ENCODE measurements around the gene CTCFL. TPM values are rescaled to one million over a fixed set of nuclear protein-coding genes. Genes with fewer than 3 reads are reported as not detected.

CTCFL gene
- total RNA-seq, 2 experiments from 2014 or later = 0.63 TPM; not detected in 1

DNA sequence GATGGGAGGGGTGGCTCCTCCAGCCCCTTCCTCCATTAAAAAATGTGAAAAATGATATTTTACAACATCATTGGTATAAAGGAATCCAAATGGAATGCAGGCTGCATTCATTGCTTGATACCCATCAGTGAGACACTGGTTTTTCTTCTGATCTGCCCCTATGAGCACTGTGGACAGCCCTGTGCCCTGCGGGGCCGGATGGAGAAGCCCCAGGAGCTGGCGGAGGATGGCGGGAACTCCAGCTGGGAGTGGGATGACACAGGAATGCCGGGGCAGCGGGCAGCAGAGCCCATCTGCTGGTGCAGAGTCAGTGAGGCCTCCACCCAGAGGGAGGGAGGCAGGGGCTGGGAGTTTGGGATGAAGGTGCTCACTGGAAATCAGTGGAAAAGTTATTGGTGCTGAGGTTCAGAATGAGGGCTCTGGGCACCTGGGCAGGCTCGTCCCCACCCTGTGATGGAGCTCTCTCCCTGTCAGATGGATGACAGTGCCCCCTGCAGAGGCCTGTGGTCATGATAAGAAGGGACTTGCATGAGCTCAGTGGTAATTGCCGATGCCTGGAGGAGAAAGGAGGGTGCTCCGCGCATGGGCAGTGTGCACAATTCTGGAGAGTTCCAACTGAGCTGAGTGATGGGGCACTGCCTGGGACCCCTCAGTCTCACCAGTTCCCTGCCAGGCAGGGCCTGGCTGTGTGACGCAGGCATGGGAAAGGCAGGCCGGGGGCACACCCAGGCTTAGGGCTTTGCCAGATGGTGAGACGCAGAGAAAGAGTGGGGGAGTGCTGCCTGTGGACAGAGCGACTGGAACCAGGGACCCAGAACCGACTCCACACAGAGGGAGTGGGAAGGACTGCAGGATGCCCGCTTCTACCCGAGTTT is 23.2 kb downstream of the CTCFL start:
- no peak overlapping the region for H3K4me3 ChIP-seq (ENCODE audit: low read depth, low read length, poor library complexity, severe bottlenecking)
- POLR2A ChIA-PET = interaction anchor here (1.1 kb wide), 1 partner anchor 9 kb away, joined by 3 read pairs; no protein-coding TSS in a partner anchor
- H3K4me1 ChIP-seq (ENCODE audit: insufficient read depth, low read length, poor library complexity, severe bottlenecking) = peaks cover 24% of the 10 kb centered on the region
- BruUV-seq (replicated peaks) = no TSS peak
- H4K20me1 ChIP-seq (ENCODE audit: insufficient read depth, low read length) = no peaks in the 10 kb centered on the region
- intact Hi-C loops (cut with micrococcal nuclease; ENCODE audit: unreplicated experiment) = loop anchor here (10.0 kb wide), 1 partner anchor 417 kb away; no protein-coding TSS in a partner anchor
- H3K79me2 ChIP-seq (ENCODE audit: insufficient read depth, low read depth, low read length) = peaks cover 39% of the 10 kb centered on the region; the same call in 1 of the 2 replicates
- no peaks in the 10 kb centered on the region for H3K9me2 ChIP-seq (ENCODE audit: insufficient read depth, low read length)
- no peak overlapping the region for H2AFZ ChIP-seq (ENCODE audit: low read length)
- peaks cover 35% of the 10 kb centered on the region for H3K36me3 ChIP-seq (ENCODE audit: insufficient read depth, low read length)
- CTCF ChIA-PET (ENCODE audit: unreplicated experiment) = no interaction called here
- H3K27ac ChIP-seq (ENCODE audit: low read depth, low read length, poor library complexity, severe bottlenecking) = no peak overlapping the region
- H3K4me2 ChIP-seq (ENCODE audit: low read length) = no peak overlapping the region
- H3K9me3 ChIP-seq (ENCODE audit: low read length) = no peaks in the 10 kb centered on the region
- no peak for DNase-seq (ENCODE audit: low spot score)
- TF ChIP-seq, protein P1, sequence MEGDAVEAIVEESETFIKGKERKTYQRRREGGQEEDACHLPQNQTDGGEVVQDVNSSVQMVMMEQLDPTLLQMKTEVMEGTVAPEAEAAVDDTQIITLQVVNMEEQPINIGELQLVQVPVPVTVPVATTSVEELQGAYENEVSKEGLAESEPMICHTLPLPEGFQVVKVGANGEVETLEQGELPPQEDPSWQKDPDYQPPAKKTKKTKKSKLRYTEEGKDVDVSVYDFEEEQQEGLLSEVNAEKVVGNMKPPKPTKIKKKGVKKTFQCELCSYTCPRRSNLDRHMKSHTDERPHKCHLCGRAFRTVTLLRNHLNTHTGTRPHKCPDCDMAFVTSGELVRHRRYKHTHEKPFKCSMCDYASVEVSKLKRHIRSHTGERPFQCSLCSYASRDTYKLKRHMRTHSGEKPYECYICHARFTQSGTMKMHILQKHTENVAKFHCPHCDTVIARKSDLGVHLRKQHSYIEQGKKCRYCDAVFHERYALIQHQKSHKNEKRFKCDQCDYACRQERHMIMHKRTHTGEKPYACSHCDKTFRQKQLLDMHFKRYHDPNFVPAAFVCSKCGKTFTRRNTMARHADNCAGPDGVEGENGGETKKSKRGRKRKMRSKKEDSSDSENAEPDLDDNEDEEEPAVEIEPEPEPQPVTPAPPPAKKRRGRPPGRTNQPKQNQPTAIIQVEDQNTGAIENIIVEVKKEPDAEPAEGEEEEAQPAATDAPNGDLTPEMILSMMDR (conservative IDR thresholded peaks at IDR 0.05; ENCODE audit: low read length) = no peak
- TF ChIP-seq EZH2phosphoT487 (IDR thresholded peaks at IDR 0.05; ENCODE audit: borderline replicate concordance, low read depth, low read length) = no peak

DNA sequence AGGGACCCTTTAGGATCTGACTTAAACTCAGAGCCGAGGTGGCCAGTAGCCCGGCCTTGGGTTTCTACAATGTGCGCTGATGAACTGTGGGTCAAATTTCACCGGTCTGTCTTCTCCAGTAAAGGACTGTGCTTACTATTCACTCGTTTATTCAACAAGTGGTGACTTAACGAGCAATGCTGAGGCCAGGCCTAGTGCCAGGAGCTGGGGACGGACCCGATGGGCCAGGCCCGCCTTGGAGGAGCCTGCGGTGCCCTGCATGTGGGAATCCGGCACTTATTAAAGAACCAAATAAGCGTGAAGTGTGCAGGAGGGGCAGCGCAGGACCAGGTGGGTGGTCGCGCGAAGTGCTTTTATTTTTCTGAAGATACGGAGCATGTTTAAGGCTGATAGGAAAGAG is 24.0 kb downstream of the CTCFL start:
- no TSS peak for BruUV-seq (replicated peaks)
- no peak overlapping the region for H2AFZ ChIP-seq (ENCODE audit: low read length)
- intact Hi-C loops (cut with micrococcal nuclease; ENCODE audit: unreplicated experiment) = loop anchor here (10.0 kb wide), 1 partner anchor 416 kb away; no protein-coding TSS in a partner anchor
- CTCF ChIA-PET (ENCODE audit: unreplicated experiment) = no interaction called here
- TF ChIP-seq, protein P1 (conservative IDR thresholded peaks at IDR 0.05; ENCODE audit: low read length) = no peak
- no peaks in the 10 kb centered on the region for H3K9me3 ChIP-seq (ENCODE audit: low read length)
- H3K4me3 ChIP-seq (ENCODE audit: low read depth, low read length, poor library complexity, severe bottlenecking) = no peak overlapping the region
- no peaks in the 10 kb centered on the region for H3K9me2 ChIP-seq (ENCODE audit: insufficient read depth, low read length)
- peaks cover 24% of the 10 kb centered on the region for H3K4me1 ChIP-seq (ENCODE audit: insufficient read depth, low read length, poor library complexity, severe bottlenecking)
- DNase-seq (ENCODE audit: low spot score) = no peak
- H3K36me3 ChIP-seq (ENCODE audit: insufficient read depth, low read length) = peaks cover 39% of the 10 kb centered on the region
- H3K79me2 ChIP-seq (ENCODE audit: insufficient read depth, low read depth, low read length) = peaks cover 45% of the 10 kb centered on the region; the same call in 1 of the 2 replicates
- H3K4me2 ChIP-seq (ENCODE audit: low read length) = no peak overlapping the region
- no peak overlapping the region for H3K27ac ChIP-seq (ENCODE audit: low read depth, low read length, poor library complexity, severe bottlenecking)
- POLR2A ChIA-PET = interaction anchor here (1.1 kb wide), 1 partner anchor 10 kb away, joined by 3 read pairs; no protein-coding TSS in a partner anchor
- H4K20me1 ChIP-seq (ENCODE audit: insufficient read depth, low read length) = no peaks in the 10 kb centered on the region

DNA sequence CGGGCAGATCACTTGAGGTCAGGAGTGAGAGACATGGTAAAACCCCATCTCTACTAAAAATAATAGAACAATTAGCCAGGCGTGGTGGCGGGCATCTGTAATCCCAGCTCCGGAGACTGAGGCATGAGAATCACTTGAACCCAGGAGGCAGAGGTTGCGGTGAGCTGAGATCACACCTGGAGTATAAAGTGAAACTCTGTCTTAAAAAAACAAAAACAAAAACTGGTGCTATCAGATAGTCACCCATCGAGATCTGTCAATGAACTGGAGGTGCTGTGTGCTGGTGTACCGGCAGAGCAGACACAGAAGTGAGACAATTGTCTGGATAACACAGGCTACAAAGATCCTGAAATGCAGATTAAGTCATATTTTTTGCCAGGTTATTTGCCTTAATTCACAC is 24.7 kb downstream of the CTCFL start:
- Histone ChIP-seq H3K4me1 (ENCODE audit: insufficient read depth, low read length, poor library complexity, severe bottlenecking) (peaks cover 30% of the 10 kb centered on the region), H3K9me2 (ENCODE audit: insufficient read depth, low read length) (no peaks in the 10 kb centered on the region), H3K36me3 (ENCODE audit: insufficient read depth, low read length) (peaks cover 43% of the 10 kb centered on the region), H2AFZ (ENCODE audit: low read length) (no peak overlapping the region), H3K9me3 (ENCODE audit: low read length) (no peaks in the 10 kb centered on the region), H3K4me3 (ENCODE audit: low read depth, low read length, poor library complexity, severe bottlenecking) (no peak overlapping the region), H3K4me2 (ENCODE audit: low read length) (no peak overlapping the region), H3K79me2 (ENCODE audit: insufficient read depth, low read depth, low read length) (peaks cover 47% of the 10 kb centered on the region; the same call in 1 of the 2 replicates), H3K27ac (ENCODE audit: low read depth, low read length, poor library complexity, severe bottlenecking) (no peak overlapping the region), H4K20me1 (ENCODE audit: insufficient read depth, low read length) (0 out of 2 replicates have a peak, but pooled peaks cover 3% of the 10 kb centered on the region)
- no TSS peak for BruUV-seq (replicated peaks)
- ChIA-PET POLR2A (no interaction called here), CTCF (ENCODE audit: unreplicated experiment) (no interaction called here)
- TF ChIP-seq EZH2phosphoT487 (IDR thresholded peaks at IDR 0.05; ENCODE audit: borderline replicate concordance, low read depth, low read length) = no peak
- TF ChIP-seq, protein P1 (conservative IDR thresholded peaks at IDR 0.05; ENCODE audit: low read length) = no peak
- DNase-seq (ENCODE audit: low spot score) = no peak
- intact Hi-C loops (cut with micrococcal nuclease; ENCODE audit: unreplicated experiment) = loop anchor here (10.0 kb wide), 1 partner anchor 415 kb away; no protein-coding TSS in a partner anchor

Measured in OCI-LY7 (cell line).